ENCODE data around the gene DDX17. TPM values are rescaled to one million over a fixed set of nuclear protein-coding genes. Genes with fewer than 3 reads are reported as not detected.

The DDX17 gene
- total and polyA plus RNA-seq, 9 of the 15 experiments (the other 6 are each of a cell fraction or from before 2014, with no cell fraction given), result 17.6 to 421 (median 189) TPM

DNA sequence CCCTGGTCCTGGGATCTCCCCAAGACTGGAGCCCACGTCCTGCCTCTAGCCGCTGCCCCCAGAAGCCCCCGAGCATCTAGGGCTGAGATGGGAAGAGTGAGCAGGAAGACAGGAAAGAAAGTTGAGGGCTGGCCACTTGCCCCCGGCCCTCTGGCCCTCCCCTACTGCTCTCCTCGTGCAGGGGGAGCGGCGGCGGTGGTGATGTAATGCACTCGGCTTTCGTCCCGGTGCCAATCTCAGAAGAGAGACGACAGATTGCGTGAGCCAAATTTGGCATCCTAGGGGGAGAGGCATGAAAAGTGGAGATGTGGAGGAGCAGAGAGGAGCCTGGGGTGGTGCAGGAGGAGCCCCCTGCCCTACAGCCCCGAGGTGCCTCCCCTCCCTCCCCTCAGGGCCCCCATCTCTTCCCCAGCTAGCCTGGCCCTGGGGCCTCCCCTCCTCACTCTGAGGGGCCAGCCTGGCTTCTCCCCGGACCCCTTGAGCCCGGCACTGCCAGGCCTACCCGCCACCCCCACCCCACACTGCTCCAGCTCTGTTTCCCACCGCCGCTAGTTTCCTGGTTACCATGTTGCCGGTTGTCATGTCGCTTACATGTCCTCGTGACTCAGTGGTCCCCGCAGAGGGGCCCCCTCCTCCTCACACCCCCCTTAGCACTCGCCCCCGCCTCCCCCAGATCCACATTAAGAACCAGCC, 53.6 kb downstream of the DDX17 start:
- Histone ChIP-seq H3K4me3 (no peak overlapping the region), H3K4me1 (replicated peaks in 1 of 2; ENCODE audit: control insufficient read depth in 2 of 2, insufficient read depth in 2 of 2, low read length in 2 of 2) (peaks cover 0 to 39% of the 10 kb centered on the region in 2 experiments; a peak in 3 of 5 replicates), H3K79me2 (ENCODE audit: control insufficient read depth, insufficient read depth, low read length) (no peaks in the 10 kb centered on the region), H3K9me1 (ENCODE audit: control insufficient read depth, insufficient read depth, low read length) (no peaks in the 10 kb centered on the region), H3K27ac (ENCODE audit: extremely low read depth, low read depth, low read length) (no peak overlapping the region), H3K9me3 (replicated peaks; ENCODE audit: control insufficient read depth, insufficient read depth, low read depth, low read length) (no peaks in the 10 kb centered on the region), H3K36me3 (ENCODE audit: control insufficient read depth, insufficient read depth, low read length) (no peaks in the 10 kb centered on the region), H3K9ac (ENCODE audit: insufficient read depth in 1 of 2, low read depth in 2 of 2, low read length in 2 of 2) (no peak overlapping the region), H2AFZ (ENCODE audit: low read depth, low read length) (no peak overlapping the region), H3K4me2 (ENCODE audit: insufficient read depth, low read length) (no peak overlapping the region), H3K27me3 (ENCODE audit: control insufficient read depth in 2 of 2, insufficient read depth in 2 of 2, low read length in 2 of 2) (no peaks in the 10 kb centered on the region; a peak in 1 of 5 replicates), H4K20me1 (replicated peaks; ENCODE audit: control insufficient read depth, insufficient read depth, low read length) (peaks cover 11% of the 10 kb centered on the region; the same call in 1 of the 2 replicates)
- FAIRE-seq (no peak), ATAC-seq (no peak), DNase-seq (ENCODE audit: extremely low read depth in 1 of 4, low spot score in 3 of 4) (no peak)
- intact Hi-C loops (cut with micrococcal nuclease), result no loop called here
- in situ Hi-C loops (cut with MboI), result no loop called here
- BruUV-seq (replicated peaks), result no TSS peak
- ChIA-PET POLR2A (interaction anchor here (0.7 to 1.4 kb wide), 4 partner anchors 9 to 1157 kb away, joined by 3 to 4 read pairs (median 4); partner anchors contain the start of gene KDELR3), CTCF (ENCODE audit: low intra/inter-chr PET ratio) (interaction anchor here (0.6 kb wide), 1 partner anchor 45 kb away, joined by 4 read pairs; no protein-coding TSS in a partner anchor)
- TF ChIP-seq CBFB (CRISPR knock-in tag; IDR thresholded peaks at IDR 0.05) (no peak), CAMTA2 (CRISPR knock-in tag; conservative IDR thresholded peaks at IDR 0.05) (no peak), TBL1XR1 (IDR thresholded peaks at IDR 0.05; ENCODE audit: low read length in 2 of 2) (no peak)
- WGBS (ENCODE audit: insufficient coverage, low coverage, missing lambda C conversion rate), result 23% methylated on average over 10 of the region's 25 CpGs

DNA sequence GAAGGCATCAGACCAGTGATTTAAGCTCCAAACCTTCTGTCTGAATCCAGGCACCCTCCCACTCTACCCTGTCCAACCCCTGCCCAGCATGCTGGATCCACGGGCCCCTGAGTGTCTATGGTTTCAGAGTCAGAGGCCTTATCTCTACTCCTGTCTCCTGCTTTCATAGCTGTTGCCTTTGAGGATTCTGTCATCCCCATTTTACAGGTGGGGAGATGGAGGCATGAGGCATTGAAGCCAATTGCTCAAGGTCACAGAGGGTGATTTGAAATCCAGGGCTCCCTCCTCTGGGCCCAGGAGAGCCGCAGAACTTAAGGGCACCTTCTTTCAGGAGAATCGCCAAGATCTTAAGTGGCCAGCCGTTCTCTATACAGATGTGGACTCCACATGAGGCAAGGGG, 54.2 kb downstream of the DDX17 start:
- H3K4me3 ChIP-seq, result no peak overlapping the region
- no peak overlapping the region for H3K4me2 ChIP-seq (ENCODE audit: insufficient read depth, low read length)
- H3K27me3 ChIP-seq (ENCODE audit: control insufficient read depth in 2 of 2, insufficient read depth in 2 of 2, low read length in 2 of 2), result no peaks in the 10 kb centered on the region; a peak in 1 of 5 replicates
- H3K4me1 ChIP-seq (replicated peaks in 1 of 2; ENCODE audit: control insufficient read depth in 2 of 2, insufficient read depth in 2 of 2, low read length in 2 of 2), result peaks cover 0 to 39% of the 10 kb centered on the region in 2 experiments; a peak in 3 of 5 replicates
- in situ Hi-C loops (cut with MboI), result no loop called here
- FAIRE-seq (no peak), DNase-seq (ENCODE audit: extremely low read depth in 1 of 4, low spot score in 3 of 4) (no peak), ATAC-seq (no peak)
- ChIA-PET CTCF (ENCODE audit: low intra/inter-chr PET ratio) (no interaction called here), POLR2A (interaction anchor here (1.0 kb wide), 1 partner anchor 16 kb away, joined by 4 read pairs; the partner anchor contains the start of gene KDELR3)
- H3K36me3 ChIP-seq (ENCODE audit: control insufficient read depth, insufficient read depth, low read length), result no peaks in the 10 kb centered on the region
- H3K9ac ChIP-seq (ENCODE audit: insufficient read depth in 1 of 2, low read depth in 2 of 2, low read length in 2 of 2), result no peak overlapping the region
- 32% methylated on average over 4 of the region's 4 CpGs for WGBS (ENCODE audit: insufficient coverage, low coverage, missing lambda C conversion rate)
- H4K20me1 ChIP-seq (replicated peaks; ENCODE audit: control insufficient read depth, insufficient read depth, low read length), result peaks cover 11% of the 10 kb centered on the region; the same call in 1 of the 2 replicates
- no peak overlapping the region for H2AFZ ChIP-seq (ENCODE audit: low read depth, low read length)
- no TSS peak for BruUV-seq (replicated peaks)
- H3K27ac ChIP-seq (ENCODE audit: extremely low read depth, low read depth, low read length), result no peak overlapping the region
- intact Hi-C loops (cut with micrococcal nuclease), result no loop called here
- no peaks in the 10 kb centered on the region for H3K9me3 ChIP-seq (replicated peaks; ENCODE audit: control insufficient read depth, insufficient read depth, low read depth, low read length)
- H3K79me2 ChIP-seq (ENCODE audit: control insufficient read depth, insufficient read depth, low read length), result no peaks in the 10 kb centered on the region
- no peaks in the 10 kb centered on the region for H3K9me1 ChIP-seq (ENCODE audit: control insufficient read depth, insufficient read depth, low read length)
- TF ChIP-seq ZNF232 (CRISPR knock-in tag; IDR thresholded peaks at IDR 0.05), result no peak
- TF ChIP-seq PHF20 (IDR thresholded peaks at IDR 0.05; ENCODE audit: partially characterized antibody), result no peak
- TF ChIP-seq, protein P1, sequence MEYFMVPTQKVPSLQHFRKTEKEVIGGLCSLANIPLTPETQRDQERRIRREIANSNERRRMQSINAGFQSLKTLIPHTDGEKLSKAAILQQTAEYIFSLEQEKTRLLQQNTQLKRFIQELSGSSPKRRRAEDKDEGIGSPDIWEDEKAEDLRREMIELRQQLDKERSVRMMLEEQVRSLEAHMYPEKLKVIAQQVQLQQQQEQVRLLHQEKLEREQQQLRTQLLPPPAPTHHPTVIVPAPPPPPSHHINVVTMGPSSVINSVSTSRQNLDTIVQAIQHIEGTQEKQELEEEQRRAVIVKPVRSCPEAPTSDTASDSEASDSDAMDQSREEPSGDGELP (CRISPR knock-in tag; IDR thresholded peaks at IDR 0.05; ENCODE audit: borderline replicate concordance), result no peak
- TF ChIP-seq, protein P2, sequence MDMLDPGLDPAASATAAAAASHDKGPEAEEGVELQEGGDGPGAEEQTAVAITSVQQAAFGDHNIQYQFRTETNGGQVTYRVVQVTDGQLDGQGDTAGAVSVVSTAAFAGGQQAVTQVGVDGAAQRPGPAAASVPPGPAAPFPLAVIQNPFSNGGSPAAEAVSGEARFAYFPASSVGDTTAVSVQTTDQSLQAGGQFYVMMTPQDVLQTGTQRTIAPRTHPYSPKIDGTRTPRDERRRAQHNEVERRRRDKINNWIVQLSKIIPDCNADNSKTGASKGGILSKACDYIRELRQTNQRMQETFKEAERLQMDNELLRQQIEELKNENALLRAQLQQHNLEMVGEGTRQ (CRISPR knock-in tag; IDR thresholded peaks at IDR 0.05), result no peak
- TF ChIP-seq HNRNPL (IDR thresholded peaks at IDR 0.05; ENCODE audit: low read depth, low read length), result no peak
- TF ChIP-seq, protein P3, sequence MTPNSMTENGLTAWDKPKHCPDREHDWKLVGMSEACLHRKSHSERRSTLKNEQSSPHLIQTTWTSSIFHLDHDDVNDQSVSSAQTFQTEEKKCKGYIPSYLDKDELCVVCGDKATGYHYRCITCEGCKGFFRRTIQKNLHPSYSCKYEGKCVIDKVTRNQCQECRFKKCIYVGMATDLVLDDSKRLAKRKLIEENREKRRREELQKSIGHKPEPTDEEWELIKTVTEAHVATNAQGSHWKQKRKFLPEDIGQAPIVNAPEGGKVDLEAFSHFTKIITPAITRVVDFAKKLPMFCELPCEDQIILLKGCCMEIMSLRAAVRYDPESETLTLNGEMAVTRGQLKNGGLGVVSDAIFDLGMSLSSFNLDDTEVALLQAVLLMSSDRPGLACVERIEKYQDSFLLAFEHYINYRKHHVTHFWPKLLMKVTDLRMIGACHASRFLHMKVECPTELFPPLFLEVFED (CRISPR knock-in tag; conservative IDR thresholded peaks at IDR 0.05), result no peak
- TF ChIP-seq CBX2 (IDR thresholded peaks at IDR 0.05; ENCODE audit: insufficient read depth, low read length, poor library complexity, severe bottlenecking), result no peak
- no peak for TF ChIP-seq HNRNPUL1 (IDR thresholded peaks at IDR 0.05; ENCODE audit: low read length)
- no peak for TF ChIP-seq ZNF282 (CRISPR knock-in tag; IDR thresholded peaks at IDR 0.05)
- no peak for TF ChIP-seq ILF3 (IDR thresholded peaks at IDR 0.05; ENCODE audit: borderline replicate concordance)
